GM10248 (cell line): Measurements from ENCODE around the gene GSX2.
"Not testable (repeated sequence)": the region's sequence is repeated elsewhere in the genome, so short reads cannot be mapped to it uniquely, and the experiment has no call there.

Experiments used
- CTCF ChIA-PET: fragments of 300-600 bp; sonication (Branson Sonifier 250); formaldehyde crosslinking; extraction: SDS; loops from one replicate; lab custom pipeline; 2021; ENCODE audit warnings: antibody characterized with exemption; lab: Yijun Ruan, JAX
- POLR2A ChIA-PET: fragments of 350-650 bp; sonication (Branson Sonifier 250); formaldehyde crosslinking; extraction: SDS; loops from one replicate; lab custom pipeline; 2020; ENCODE audit warnings: antibody characterized with exemption; lab: Yijun Ruan, JAX
- DNase-seq: peaks from one replicate; pipeline ENCODE4 v3.0.0; 2012; ENCODE audit errors: extremely low spot score
- CTCF ChIP-seq: IDR thresholded peaks from 2 replicates; pipeline ENCODE4 v1.5.1; 2012; ENCODE audit warnings: mild to moderate bottlenecking, low read depth; ENCODE audit errors: extremely low read depth, missing control alignments, control extremely low read depth

The GSX2 gene

GRCh38 chr4:54109241-54110018 is 9.5 kb downstream of the GSX2 start:
- no peak for TF ChIP-seq CTCF
- ChIA-PET POLR2A (no interaction called here), CTCF (interaction anchor here (1.4 kb wide), 1 partner anchor 19 kb away, joined by 3 read pairs; no protein-coding TSS in a partner anchor)
- no peak for DNase-seq

GRCh38 chr4:54110019-54110416 is 10.1 kb downstream of the GSX2 start:
- no peak for DNase-seq
- no peak for TF ChIP-seq CTCF
- POLR2A ChIA-PET = no interaction called here
- CTCF ChIA-PET = interaction anchor here (1.4 to 1.9 kb wide), 2 partner anchors 10 to 20 kb away, joined by 3 to 4 read pairs; no protein-coding TSS in a partner anchor

GRCh38 chr4:54113206-54113605 is 13.2 kb downstream of the GSX2 start:
- DNase-seq, CTCF ChIA-PET, POLR2A ChIA-PET: not testable (repeated sequence)

- DNase-seq, CTCF ChIA-PET, POLR2A ChIA-PET: not testable (repeated sequence)
Measured at GRCh38 chr4:54116246-54116645, 16.3 kb downstream of the GSX2 start.

- CTCF ChIA-PET = interaction anchor here (0.6 kb wide), 1 partner anchor 12 kb away, joined by 3 read pairs; no protein-coding TSS in a partner anchor
Measured at GRCh38 chr4:54118850-54119589, 19.1 kb downstream of the GSX2 start.

GRCh38 chr4:54120518-54120917 is 20.6 kb downstream of the GSX2 start:
- ChIA-PET CTCF (interaction anchor here (1.3 kb wide), 1 partner anchor 10 kb away, joined by 4 read pairs; no protein-coding TSS in a partner anchor), POLR2A (no interaction called here)
- no peak for DNase-seq
- no peak for TF ChIP-seq CTCF

More at GRCh38 chr4:54118850-54119589, 19.1 kb downstream of the GSX2 start:
- POLR2A ChIA-PET = no interaction called here
- no peak for TF ChIP-seq CTCF
- no peak for DNase-seq

- TF ChIP-seq CTCF = no peak
- ChIA-PET POLR2A (no interaction called here), CTCF (interaction anchor here (1.0 kb wide), 1 partner anchor 107 kb away, joined by 3 read pairs; no protein-coding TSS in a partner anchor)
- no peak for DNase-seq
Measured at GRCh38 chr4:54127660-54128059, 27.7 kb downstream of the GSX2 start.

- POLR2A ChIA-PET, DNase-seq: not testable (repeated sequence)
- CTCF ChIA-PET = interaction anchor here (1.0 kb wide), 1 partner anchor 106 kb away, joined by 3 read pairs; no protein-coding TSS in a partner anchor
Measured at GRCh38 chr4:54128694-54129093, 28.7 kb downstream of the GSX2 start.
